ENCODE results near the gene PTPRN2.

DNA sequence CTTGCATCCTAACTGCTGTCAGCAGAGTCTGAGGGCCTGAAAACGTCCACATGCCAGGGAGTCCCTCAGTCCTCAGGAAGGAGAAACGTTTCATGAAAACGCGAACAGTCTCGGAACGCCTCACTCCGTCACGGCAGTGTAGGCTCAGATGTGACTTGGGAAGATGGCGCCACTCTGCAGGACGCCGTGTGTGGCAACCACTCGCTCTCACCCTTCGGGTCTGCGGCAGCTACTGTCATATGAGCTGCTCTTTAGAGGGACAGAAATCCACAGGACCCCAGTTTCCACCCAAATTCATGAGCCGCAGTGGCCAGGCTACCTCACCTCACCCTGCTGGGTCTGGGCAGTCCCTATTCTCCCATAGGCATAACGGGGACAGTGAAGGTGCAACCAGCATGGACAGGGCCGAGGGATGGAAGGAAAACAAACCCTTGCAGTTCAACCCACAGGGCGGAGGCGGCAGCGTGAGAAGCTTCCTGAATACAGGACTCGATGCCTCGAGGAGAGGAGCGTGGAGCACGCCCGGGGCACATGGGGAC, 812.5 kb downstream of the PTPRN2 start:
- no peak for TF ChIP-seq EZH2 (IDR thresholded peaks at IDR 0.05; ENCODE audit: borderline replicate concordance, low read depth, low read length, severe bottlenecking)
- no peak for TF ChIP-seq CTCF (IDR thresholded peaks at IDR 0.05; ENCODE audit: extremely low read depth in 1 of 2, insufficient read depth in 1 of 2, low read depth in 1 of 2, low read length in 2 of 2)
- TF ChIP-seq POLR2A (IDR thresholded peaks at IDR 0.05; ENCODE audit: low read depth, low read length) = no peak
- no peak for TF ChIP-seq POLR2AphosphoS5 (IDR thresholded peaks at IDR 0.05; ENCODE audit: insufficient read depth, low read depth, low read length)
- TF ChIP-seq FOS (IDR thresholded peaks at IDR 0.05; ENCODE audit: borderline replicate concordance, insufficient read depth, low read length) = no peak
- no peak for TF ChIP-seq MYC (IDR thresholded peaks at IDR 0.05; ENCODE audit: low read depth, low read length)

Data from endothelial cell of umbilical vein (primary cell).